Upper lobe of left lung (tissue), 6 donors: ENCODE data around the gene ARIH2. TPM values are rescaled to one million over a fixed set of nuclear protein-coding genes. Genes with fewer than 3 reads are reported as not detected.
A peak's percentile ranks its signal among the peaks of the same experiment; 100 is the strongest.

Experiments
- ATAC-seq, 2 donors: fragments of 200-7000 bp; cut with Tn5 transposase; one replicate each; pipeline ENCODE4 v1.9.1; 2022; ENCODE audit warnings: mild to moderate bottlenecking in 2 of 2, moderate library complexity in 2 of 2; ENCODE audit not compliant: low FRiP score in 2 of 2
- DNase-seq, 2 donors: peaks; one replicate each; pipeline ENCODE4 v3.0.0-alpha.2; 2019 to 2020
- H3K27ac ChIP-seq, 4 donors: fragments of 200-600 bp; sonication (generic); one replicate each; pipeline ENCODE4 v1.5.1; 2016 to 2019
- H3K27me3 ChIP-seq, 4 donors: fragments of 200-600 bp; sonication (generic); one replicate each; pipeline ENCODE4 v1.5.1; 2017 to 2019
- H3K36me3 ChIP-seq, 4 donors: fragments of 200-600 bp; sonication (generic); one replicate each; pipeline ENCODE4 v1.5.1; 2016 to 2019
- H3K4me1 ChIP-seq, 4 donors: fragments of 200-600 bp; sonication (generic); one replicate each; pipeline ENCODE4 v1.5.1; 2018 to 2019
- H3K4me3 ChIP-seq, 4 donors: fragments of 200-600 bp; sonication (generic); one replicate each; pipeline ENCODE4 v1.5.1; 2017 to 2019; ENCODE audit warnings: mild to moderate bottlenecking in 2 of 4, moderate library complexity in 1 of 4
- H3K9me3 ChIP-seq, 4 donors: fragments of 200-600 bp; sonication (generic); one replicate each; pipeline ENCODE4 v1.5.1; 2018 to 2019
- CTCF ChIP-seq, 6 experiments: fragments of 450-650 bp in 4 of 6; fragments of 200-600 bp in 2 of 6; sonication (generic) in 2 of 6; IDR thresholded peaks; one replicate each; pipeline ENCODE4 v1.5.1; 2016 to 2019; ENCODE audit warnings: antibody characterized with exemption in 6 of 6
- EP300 ChIP-seq, 4 donors: sonication (generic); formaldehyde crosslinking; IDR thresholded peaks; one replicate each; pipeline ENCODE4 v1.5.1; 2017; ENCODE audit warnings: antibody characterized with exemption in 4 of 4, control low read depth in 2 of 4
- POLR2A ChIP-seq, 4 donors: fragments of 450-650 bp; IDR thresholded peaks; one replicate each; pipeline ENCODE4 v1.5.1; 2016 to 2017; ENCODE audit warnings: antibody characterized with exemption in 4 of 4, mild to moderate bottlenecking in 2 of 4
- POLR2AphosphoS5 ChIP-seq, 2 donors: sonication (generic); formaldehyde crosslinking; IDR thresholded peaks; one replicate each; pipeline ENCODE4 v1.5.1; 2017; ENCODE audit warnings: antibody characterized with exemption in 2 of 2
- WGBS, 2 donors: methylation state at CpG; one replicate each; pipeline ENCODE4 v1.1.5; 2017 to 2018; 5-methylcytosine and 5-hydroxymethylcytosine counted together
- total RNA-seq, 6 donors: library from RNA; depleted of rRNA in 4 of 6; stranded (reverse); fragments of >200 nt in 4 of 6; gene quantifications; one replicate each; pipeline versions ENCODE4 v1.1.0 to v1.2.1, GENCODE V29; 2016 to 2021
- donor health status: DM: no; HTN: no; CAD: no; lungs with moderate emphysema.
- donor health status: DM: no; HTN: yes; CAD: no; lungs with severe emphysema.

The ARIH2 gene
- total RNA-seq, 6 donors from 2014 or later: 81.2 to 190 (median 91.0) TPM

- ATAC-seq (no peak), DNase-seq (no peak)
- 63 to 81% methylated on average over 1 to 5 of the region's 5 CpGs for WGBS, 2 donors
- Histone ChIP-seq H3K4me1 (peaks cover 34 to 51% (median 38%) of the 10 kb centered on the region in 4 donors), H3K27ac (no peak overlapping the region), H3K27me3 (no peaks in the 10 kb centered on the region), H3K4me3 (no peak overlapping the region), H3K9me3 (no peaks in the 10 kb centered on the region), H3K36me3 (peaks cover 13 to 48% (median 36%) of the 10 kb centered on the region in 4 donors)
- TF ChIP-seq POLR2A (IDR thresholded peaks at IDR 0.05) (no peak), POLR2AphosphoS5 (IDR thresholded peaks at IDR 0.05) (no peak), CTCF (IDR thresholded peaks at IDR 0.05) (no peak), EP300 (IDR thresholded peaks at IDR 0.05) (no peak)
These were observed 105.8 kb downstream of the ARIH2 start for GRCh38 chr3:49024449-49024848.

- peaks cover 13 to 48% (median 38%) of the 10 kb centered on the region in 4 donors for H3K36me3 ChIP-seq
- WGBS, 2 donors: 78 to 79% methylated on average over 7 to 12 of the region's 13 CpGs
- no peak for DNase-seq
- H3K4me1 ChIP-seq: peaks cover 26 to 44% (median 33%) of the 10 kb centered on the region in 4 donors
- H3K27ac ChIP-seq: no peak overlapping the region
- TF ChIP-seq POLR2A (IDR thresholded peaks at IDR 0.05) (peak in 1 of 4 donors; percentile 13), CTCF (IDR thresholded peaks at IDR 0.05) (no peak)
- H3K4me3 ChIP-seq: no peak overlapping the region
- no peaks in the 10 kb centered on the region for H3K27me3 ChIP-seq
- H3K9me3 ChIP-seq: no peaks in the 10 kb centered on the region
- no peak for ATAC-seq
These were observed 106.6 kb downstream of the ARIH2 start for GRCh38 chr3:49025005-49025792.

- 100% methylated on average over 8 of the region's 8 CpGs; no CpG with 5 or more reads in 1 of the 2 donors for WGBS, 2 donors
- Histone ChIP-seq H3K4me1 (peaks cover 23 to 37% (median 29%) of the 10 kb centered on the region in 4 donors), H3K27ac (no peak overlapping the region), H3K4me3 (no peak overlapping the region), H3K36me3 (peaks cover 13 to 56% (median 41%) of the 10 kb centered on the region in 4 donors), H3K9me3 (no peaks in the 10 kb centered on the region), H3K27me3 (no peaks in the 10 kb centered on the region)
- DNase-seq (peak in 1 of 2 donors; percentile 80), ATAC-seq (no peak)
- no peak for TF ChIP-seq POLR2AphosphoS5 (IDR thresholded peaks at IDR 0.05)
- no peak for TF ChIP-seq CTCF (IDR thresholded peaks at IDR 0.05)
- TF ChIP-seq POLR2A (IDR thresholded peaks at IDR 0.05): no peak
- no peak for TF ChIP-seq EP300 (IDR thresholded peaks at IDR 0.05)
These were observed 107.3 kb downstream of the ARIH2 start for GRCh38 chr3:49025793-49026520.

DNA sequence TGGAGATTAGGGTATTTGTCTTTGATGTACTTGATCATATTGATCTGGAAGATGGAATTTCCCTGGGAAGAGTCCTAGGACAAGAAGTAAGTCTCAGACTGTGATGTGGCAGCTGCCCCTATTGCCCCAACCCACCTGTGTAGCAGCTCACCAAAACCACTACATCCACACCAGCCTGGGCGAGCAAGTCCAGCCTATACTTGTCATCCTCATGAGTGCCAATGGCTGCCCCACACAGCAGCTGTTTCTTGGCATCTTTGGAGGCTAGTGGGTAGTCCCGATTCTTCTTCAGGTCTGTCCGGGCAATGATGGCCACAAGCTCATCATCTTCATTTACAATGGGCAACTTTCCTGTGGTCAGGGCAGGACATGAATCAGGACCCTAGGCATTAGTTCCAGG is 107.9 kb downstream of the ARIH2 start:
- Histone ChIP-seq H3K36me3 (peaks cover 17 to 61% (median 46%) of the 10 kb centered on the region in 4 donors), H3K9me3 (no peaks in the 10 kb centered on the region), H3K27ac (no peak overlapping the region), H3K27me3 (no peaks in the 10 kb centered on the region), H3K4me3 (no peak overlapping the region), H3K4me1 (peaks cover 23 to 37% (median 29%) of the 10 kb centered on the region in 4 donors)
- ATAC-seq (no peak), DNase-seq (no peak)
- TF ChIP-seq POLR2A (IDR thresholded peaks at IDR 0.05) (no peak), EP300 (IDR thresholded peaks at IDR 0.05) (no peak), POLR2AphosphoS5 (IDR thresholded peaks at IDR 0.05) (no peak), CTCF (IDR thresholded peaks at IDR 0.05) (no peak)
- 91 to 96% methylated on average over 3 of the region's 3 CpGs for WGBS, 2 donors
